Measurements from ENCODE around the gene RAD51C. TPM values are rescaled to one million over a fixed set of nuclear protein-coding genes. Genes with fewer than 3 reads are reported as not detected.

Gene RAD51C
- total and polyA plus RNA-seq, 9 of the 15 experiments (the other 6 are each of a cell fraction or from before 2014, with no cell fraction given): 93.9 to 341 (median 135) TPM

DNA sequence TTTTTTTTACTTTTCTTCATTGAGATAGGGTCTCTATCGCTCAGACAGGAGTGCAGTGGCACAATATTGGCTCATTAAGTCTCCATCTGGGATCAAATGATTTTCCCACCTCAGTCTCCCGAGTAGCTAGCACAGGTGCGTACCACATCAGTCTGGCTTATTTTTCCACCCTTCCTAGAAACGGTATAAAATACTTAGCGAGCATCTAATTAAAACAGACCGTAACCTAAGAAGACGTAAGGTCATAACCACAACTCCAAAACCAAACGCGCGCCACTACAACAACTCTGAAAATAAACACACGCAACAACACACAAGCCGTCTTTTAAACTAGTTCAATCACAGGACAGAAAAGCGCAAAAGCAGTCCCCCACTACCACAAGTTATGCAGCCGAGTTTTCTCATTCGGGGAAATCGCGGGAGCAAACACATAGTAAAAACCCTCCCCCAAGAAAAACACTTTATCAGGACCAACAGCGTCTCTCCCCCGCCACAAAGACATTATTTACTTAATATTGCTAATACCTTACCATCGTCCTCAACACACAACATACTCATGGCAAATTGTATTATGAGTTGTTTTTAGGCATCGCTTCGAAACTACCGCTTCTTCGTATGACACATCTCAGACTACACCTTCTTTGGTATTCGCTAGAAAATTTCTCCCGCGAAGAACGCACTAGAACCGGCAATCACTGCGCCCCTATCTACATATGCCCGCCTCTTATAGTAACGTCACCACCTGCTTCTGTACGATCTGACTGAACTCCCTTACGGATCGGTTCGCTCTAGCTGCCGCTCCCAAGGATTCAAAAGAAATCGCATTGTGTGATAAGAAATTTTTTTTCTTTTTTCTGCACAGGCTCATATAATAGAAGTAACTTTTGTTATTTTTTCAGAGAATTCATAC lies 33.3 kb upstream of the RAD51C start:
- peak overlapping the region; percentile 80 for H3K4me2 ChIP-seq (ENCODE audit: insufficient read depth, low read length)
- TSS peak; percentile 100 for BruUV-seq (replicated peaks)
- peak overlapping the region; percentile 100 for H3K27ac ChIP-seq (ENCODE audit: extremely low read depth, low read depth, low read length)
- peak; percentile 83 for FAIRE-seq
- no peaks in the 10 kb centered on the region for H3K79me2 ChIP-seq (ENCODE audit: control insufficient read depth, insufficient read depth, low read length)
- peak; percentile 97 for ATAC-seq
- in situ Hi-C loops (cut with MboI) (no loop called here), intact Hi-C loops (cut with micrococcal nuclease) (loop anchor here (1.0 kb wide), 3 partner anchors 20 to 141 kb away; no protein-coding TSS in a partner anchor)
- H4K20me1 ChIP-seq (replicated peaks; ENCODE audit: control insufficient read depth, insufficient read depth, low read length): no peaks in the 10 kb centered on the region
- peak overlapping the region; percentile 95 for H2AFZ ChIP-seq (ENCODE audit: low read depth, low read length)
- H3K27me3 ChIP-seq (ENCODE audit: control insufficient read depth in 2 of 2, insufficient read depth in 2 of 2, low read length in 2 of 2): no peaks in the 10 kb centered on the region
- no peaks in the 10 kb centered on the region for H3K9me3 ChIP-seq (replicated peaks; ENCODE audit: control insufficient read depth, insufficient read depth, low read depth, low read length)
- peak; percentile 81 to 96 (median 84) for DNase-seq (ENCODE audit: extremely low read depth in 1 of 4, low spot score in 3 of 4)
- peak overlapping the region; percentile 79 to 98; a peak in 3 of 4 replicates for H3K9ac ChIP-seq (ENCODE audit: insufficient read depth in 1 of 2, low read depth in 2 of 2, low read length in 2 of 2)
- H3K4me1 ChIP-seq (replicated peaks in 1 of 2; ENCODE audit: control insufficient read depth in 2 of 2, insufficient read depth in 2 of 2, low read length in 2 of 2): peaks cover 3 to 5% of the 10 kb centered on the region in 2 experiments; a peak in 2 of 5 replicates
- peak overlapping the region; percentile 40 for H3K4me3 ChIP-seq
- WGBS (ENCODE audit: insufficient coverage, low coverage, missing lambda C conversion rate): 2% methylated on average over 38 of the region's 38 CpGs
- H3K36me3 ChIP-seq (ENCODE audit: control insufficient read depth, insufficient read depth, low read length): no peaks in the 10 kb centered on the region
- H3K9me1 ChIP-seq (ENCODE audit: control insufficient read depth, insufficient read depth, low read length): no peaks in the 10 kb centered on the region
- ChIA-PET POLR2A (interaction anchor here (0.6 to 11.2 kb wide), 44 partner anchors 12 to 1899 kb away, joined by 3 to 281 read pairs (median 4); partner anchors contain the start of genes MTMR4, RAD51C and TEX14), CTCF (ENCODE audit: low intra/inter-chr PET ratio) (no interaction called here)
- peak; percentile 98 for TF ChIP-seq ZBTB17 (CRISPR knock-in tag; IDR thresholded peaks at IDR 0.05)
- no peak for TF ChIP-seq ZNF507 (tag; conservative IDR thresholded peaks at IDR 0.05)
- TF ChIP-seq, protein P1, sequence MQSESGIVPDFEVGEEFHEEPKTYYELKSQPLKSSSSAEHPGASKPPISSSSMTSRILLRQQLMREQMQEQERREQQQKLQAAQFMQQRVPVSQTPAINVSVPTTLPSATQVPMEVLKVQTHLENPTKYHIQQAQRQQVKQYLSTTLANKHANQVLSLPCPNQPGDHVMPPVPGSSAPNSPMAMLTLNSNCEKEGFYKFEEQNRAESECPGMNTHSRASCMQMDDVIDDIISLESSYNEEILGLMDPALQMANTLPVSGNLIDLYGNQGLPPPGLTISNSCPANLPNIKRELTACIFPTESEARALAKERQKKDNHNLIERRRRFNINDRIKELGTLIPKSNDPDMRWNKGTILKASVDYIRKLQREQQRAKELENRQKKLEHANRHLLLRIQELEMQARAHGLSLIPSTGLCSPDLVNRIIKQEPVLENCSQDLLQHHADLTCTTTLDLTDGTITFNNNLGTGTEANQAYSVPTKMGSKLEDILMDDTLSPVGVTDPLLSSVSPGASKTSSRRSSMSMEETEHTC (IDR thresholded peaks at IDR 0.05): no peak
- TF ChIP-seq ZNF668 (CRISPR knock-in tag; IDR thresholded peaks at IDR 0.05): no peak; the same call in 1 of the 2 replicates
- no peak for TF ChIP-seq TBP (optimal IDR thresholded peaks at IDR 0.05; ENCODE audit: low read depth, low read length)
- TF ChIP-seq POLR3G (IDR thresholded peaks at IDR 0.05; ENCODE audit: extremely low read depth, insufficient read length, insufficient replicate concordance): no peak
- TF ChIP-seq FOXK1 (CRISPR knock-in tag; IDR thresholded peaks at IDR 0.05; ENCODE audit: borderline replicate concordance): peak; percentile 99
- peak; percentile 87 to 93 for TF ChIP-seq FOXK2 (conservative IDR thresholded peaks at IDR 0.05 in 1 of 2, IDR thresholded peaks at IDR 0.05 in 1 of 2; ENCODE audit: low read depth in 2 of 2)
- peak; percentile 85 for TF ChIP-seq ZNF75A (CRISPR knock-in tag; IDR thresholded peaks at IDR 0.05)
- TF ChIP-seq, protein P2, sequence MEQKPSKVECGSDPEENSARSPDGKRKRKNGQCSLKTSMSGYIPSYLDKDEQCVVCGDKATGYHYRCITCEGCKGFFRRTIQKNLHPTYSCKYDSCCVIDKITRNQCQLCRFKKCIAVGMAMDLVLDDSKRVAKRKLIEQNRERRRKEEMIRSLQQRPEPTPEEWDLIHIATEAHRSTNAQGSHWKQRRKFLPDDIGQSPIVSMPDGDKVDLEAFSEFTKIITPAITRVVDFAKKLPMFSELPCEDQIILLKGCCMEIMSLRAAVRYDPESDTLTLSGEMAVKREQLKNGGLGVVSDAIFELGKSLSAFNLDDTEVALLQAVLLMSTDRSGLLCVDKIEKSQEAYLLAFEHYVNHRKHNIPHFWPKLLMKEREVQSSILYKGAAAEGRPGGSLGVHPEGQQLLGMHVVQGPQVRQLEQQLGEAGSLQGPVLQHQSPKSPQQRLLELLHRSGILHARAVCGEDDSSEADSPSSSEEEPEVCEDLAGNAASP (IDR thresholded peaks at IDR 0.05): no peak
- peak; percentile 64 for TF ChIP-seq MTA2 (IDR thresholded peaks at IDR 0.05; ENCODE audit: low read depth)
- peak; percentile 98 for TF ChIP-seq ZBTB1 (CRISPR knock-in tag; IDR thresholded peaks at IDR 0.05; ENCODE audit: borderline replicate concordance, low read depth)
- no peak for TF ChIP-seq RBM17 (IDR thresholded peaks at IDR 0.05; ENCODE audit: borderline replicate concordance, low read depth, low read length)
- TF ChIP-seq E2F3 (CRISPR knock-in tag; IDR thresholded peaks at IDR 0.05): peak; percentile 91
- TF ChIP-seq LEF1 (IDR thresholded peaks at IDR 0.05): no peak; the same call in none of the 2 replicates
- TF ChIP-seq HDAC6 (IDR thresholded peaks at IDR 0.05; ENCODE audit: low read depth, low read length): peak; percentile 98
- peak; percentile 99 for TF ChIP-seq ZNF444 (CRISPR knock-in tag; IDR thresholded peaks at IDR 0.05)
- TF ChIP-seq ETV1 (tag; conservative IDR thresholded peaks at IDR 0.05; ENCODE audit: low read depth): no peak; the same call in 1 of the 2 replicates
- TF ChIP-seq SRSF7 (optimal IDR thresholded peaks at IDR 0.05; ENCODE audit: low read depth, low read length): no peak

Data from K562 (cell line).